DND-41 (cell line): Measurements from ENCODE around the gene GPR4.

Experiments
- ATAC-seq: fragments of 200-7000 bp; cut with Tn5 transposase; 3 replicates; pipeline ENCODE4 v1.9.1; 2021; ENCODE audit warnings: low read depth; ENCODE audit not compliant: insufficient read depth
- DNase-seq: peaks from one replicate; pipeline ENCODE4 v3.0.0-alpha.2; 2020
- H2AFZ ChIP-seq: 2 replicates; pipeline ENCODE4 v1.6.0; 2012; ENCODE audit warnings: low read depth, low read length
- H3K27ac ChIP-seq: 2 replicates; pipeline ENCODE4 v1.5.1; 2012; ENCODE audit warnings: low read length, inconsistent platforms
- H3K27me3 ChIP-seq: fragments of 200-600 bp; sonication (generic); 2 replicates; pipeline ENCODE4 v1.6.0; 2012; ENCODE audit warnings: low read length, mild to moderate bottlenecking, inconsistent platforms; ENCODE audit not compliant: insufficient read depth, poor library complexity
- H3K36me3 ChIP-seq: 2 replicates; pipeline ENCODE4 v1.5.1; 2012; ENCODE audit warnings: low read length, inconsistent platforms; ENCODE audit not compliant: insufficient read depth
- H3K4me1 ChIP-seq: 2 replicates; pipeline ENCODE4 v1.5.1; 2012; ENCODE audit warnings: mild to moderate bottlenecking, low read length; ENCODE audit not compliant: insufficient read depth
- H3K4me2 ChIP-seq: 2 replicates; pipeline ENCODE4 v1.6.0; 2012; ENCODE audit warnings: mild to moderate bottlenecking, moderate library complexity, low read length, inconsistent platforms; ENCODE audit not compliant: insufficient read depth
- H3K4me3 ChIP-seq, 2 experiments: fragments of 200-600 bp in 1 of 2; shearing (Covaris generic) in 1 of 2; 2 replicates each; pipeline ENCODE4 v1.5.1; 2012 to 2016; ENCODE audit warnings: inconsistent platforms in 2 of 2, low read length in 2 of 2, mild to moderate bottlenecking in 2 of 2, low read depth in 1 of 2, moderate library complexity in 1 of 2
- H3K79me2 ChIP-seq: 2 replicates; pipeline ENCODE4 v1.6.0; 2012; ENCODE audit warnings: low read length, inconsistent platforms; ENCODE audit not compliant: insufficient read depth
- H3K9ac ChIP-seq: 2 replicates; pipeline ENCODE4 v1.6.0; 2012; ENCODE audit warnings: low read depth, mild to moderate bottlenecking, inconsistent platforms, low read length, moderate library complexity
- H3K9me3 ChIP-seq: 2 replicates; pipeline ENCODE4 v1.5.1; 2012; ENCODE audit warnings: low read length, moderate library complexity, mild to moderate bottlenecking, inconsistent platforms; ENCODE audit not compliant: insufficient read depth, severe bottlenecking
- H4K20me1 ChIP-seq: 2 replicates; pipeline ENCODE4 v1.6.0; 2012; ENCODE audit warnings: low read length; ENCODE audit not compliant: insufficient read depth
- CTCF ChIP-seq: IDR thresholded peaks from 2 replicates; pipeline ENCODE4 v1.5.1; 2012; ENCODE audit warnings: borderline replicate concordance, low read length, moderate library complexity, mild to moderate bottlenecking; ENCODE audit not compliant: poor library complexity, severe bottlenecking; ENCODE audit errors: extremely low read depth
- EZH2 ChIP-seq: IDR thresholded peaks from 3 replicates; pipeline ENCODE4 v1.6.1; 2012; ENCODE audit warnings: borderline replicate concordance, low read depth, mild to moderate bottlenecking, moderate library complexity, low read length, inconsistent platforms; ENCODE audit not compliant: severe bottlenecking

GPR4 gene

DNA sequence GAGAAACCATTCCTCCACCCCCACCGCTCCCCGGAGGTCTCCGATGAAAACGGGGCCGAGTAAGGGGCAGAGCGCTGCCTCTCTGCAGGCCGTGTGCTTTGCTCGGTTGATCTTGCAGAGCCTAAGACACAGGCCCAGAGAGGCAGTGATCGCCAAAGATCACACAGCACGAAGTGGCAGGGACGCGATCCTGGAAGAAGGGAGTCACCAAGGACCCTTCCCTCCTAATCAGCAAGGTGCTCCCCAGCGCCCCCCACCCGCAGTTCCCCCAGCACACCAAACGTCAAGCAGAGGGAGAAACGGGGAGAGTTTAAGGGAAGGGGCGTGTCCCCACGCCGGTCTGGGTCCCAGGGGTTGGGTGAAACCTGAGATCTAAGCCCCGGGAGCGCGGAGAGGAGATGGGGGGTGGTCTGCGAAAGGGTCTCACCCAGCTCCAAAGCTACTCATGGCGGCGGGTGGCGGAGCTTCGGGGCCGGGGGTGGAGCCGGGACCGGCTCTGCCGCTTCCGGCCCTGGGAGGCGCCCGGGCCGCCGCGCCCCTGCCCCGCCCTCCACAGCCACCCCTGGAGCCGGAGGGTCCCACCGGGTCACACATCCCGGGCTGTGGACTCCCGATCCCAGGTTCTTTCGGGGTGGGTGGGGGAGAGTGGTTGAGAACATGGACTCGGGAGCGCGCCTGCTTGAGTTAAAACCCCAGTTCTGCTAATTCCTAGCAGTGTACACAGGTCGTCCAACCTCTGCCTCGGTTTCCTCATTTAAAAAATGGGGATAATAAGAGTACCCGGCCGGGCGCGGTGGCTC lies 37.1 kb upstream of the GPR4 start, which contains the start of gene EML2:
Gene EML2, minus strand, starts transcription at position 468 of the 800 bp plus-strand sequence. Its CDS starts 21 bp downstream, at position 447.
- peak within 1 kb of the TSS; percentile 96 for H2AFZ ChIP-seq
- peak; percentile 83 for DNase-seq

GRCh38 chr19:45637890-45638667 lies 36.1 kb upstream of the GPR4 start:
- H4K20me1 ChIP-seq = no peaks in the 10 kb centered on the region
- H3K4me1 ChIP-seq = peaks cover 48% of the 10 kb centered on the region
- DNase-seq = no peak
- H3K27ac ChIP-seq = 0 out of 2 replicates have a peak overlapping the region, but pooled peaks have one; percentile 3
- H3K27me3 ChIP-seq = no peaks in the 10 kb centered on the region
- peak overlapping the region; percentile 71 for H3K9ac ChIP-seq
- no peaks in the 10 kb centered on the region for H3K9me3 ChIP-seq
- H3K4me3 ChIP-seq = peak overlapping the region; percentile 49 to 73; a peak in 3 of 4 replicates
- peaks cover 6% of the 10 kb centered on the region for H3K36me3 ChIP-seq
- peaks cover 6% of the 10 kb centered on the region for H3K79me2 ChIP-seq
- H2AFZ ChIP-seq = no peak overlapping the region
- H3K4me2 ChIP-seq = peak overlapping the region; percentile 69
- no peak for TF ChIP-seq CTCF
- TF ChIP-seq EZH2 = no peak
- ATAC-seq = no peak

More for the DNA sequence above, 37.1 kb upstream of the GPR4 start, which contains the start of gene EML2:
- H3K4me2 ChIP-seq = peak within 1 kb of the TSS; percentile 69
- H3K79me2 ChIP-seq = peaks cover 6% of the 10 kb centered on the region
- ATAC-seq = peak; percentile 78
- H3K36me3 ChIP-seq = peaks cover 4% of the 10 kb centered on the region; the same call in 1 of the 2 replicates
- H3K9ac ChIP-seq = peak within 1 kb of the TSS; percentile 71
- peaks cover 53% of the 10 kb centered on the region for H3K4me1 ChIP-seq
- H3K9me3 ChIP-seq = no peaks in the 10 kb centered on the region
- no peaks in the 10 kb centered on the region for H3K27me3 ChIP-seq
- TF ChIP-seq CTCF (peak; percentile 70), EZH2 (no peak)
- no peaks in the 10 kb centered on the region for H4K20me1 ChIP-seq
- peak within 1 kb of the TSS; percentile 84 for H3K27ac ChIP-seq
- peak within 1 kb of the TSS; percentile 49 to 73; a peak in 3 of 4 replicates for H3K4me3 ChIP-seq

- Histone ChIP-seq H3K4me1 (peaks cover 38% of the 10 kb centered on the region), H3K9ac (no peak overlapping the region), H3K9me3 (no peaks in the 10 kb centered on the region), H3K4me3 (no peak overlapping the region), H3K27ac (no peak overlapping the region), H3K27me3 (no peaks in the 10 kb centered on the region), H2AFZ (no peak overlapping the region), H3K79me2 (peaks cover 6% of the 10 kb centered on the region), H3K4me2 (no peak overlapping the region), H3K36me3 (peaks cover 15% of the 10 kb centered on the region), H4K20me1 (no peaks in the 10 kb centered on the region)
- no peak for DNase-seq
- TF ChIP-seq CTCF (no peak), EZH2 (no peak)
- no peak for ATAC-seq
Measured at GRCh38 chr19:45636902-45637301, 34.9 kb upstream of the GPR4 start.
